DMS53 treated with DMSO at 0.1 percent for 48 hours (cell line): Measurements from ENCODE around the gene PDE4DIP.
"Not testable (repeated sequence)": the region's sequence is repeated elsewhere in the genome, so short reads cannot be mapped to it uniquely, and the experiment has no call there.

ENCODE experiments used
- DNase-seq: peaks from one replicate; lab custom pipeline; 2025; ENCODE audit not compliant: unreplicated experiment; lab: John Stamatoyannopoulos, UW

Gene PDE4DIP

GRCh38 chr1:148844220-148844619 is at the start of gene PDE4DIP:
TSS of gene PDE4DIP (plus strand) at chr1:148844428. CDS start at chr1:148844775, 347 bp downstream.
- DNase-seq, result not testable (repeated sequence)

GRCh38 chr1:148808268-148808928 is 35.8 kb upstream of the PDE4DIP start:
- DNase-seq, result not testable (repeated sequence)

- DNase-seq, result not testable (repeated sequence)
Observed at GRCh38 chr1:148808929-148809283, 35.3 kb upstream of the PDE4DIP start.

- DNase-seq, result not testable (repeated sequence)
Observed at GRCh38 chr1:148822180-148822579, 22.0 kb upstream of the PDE4DIP start.

GRCh38 chr1:148823822-148824221 is 20.4 kb upstream of the PDE4DIP start:
- DNase-seq, result not testable (repeated sequence)

GRCh38 chr1:148825029-148825428 is 19.2 kb upstream of the PDE4DIP start:
- DNase-seq, result not testable (repeated sequence)

- not testable (repeated sequence) for DNase-seq
Observed at GRCh38 chr1:148828531-148828930, 15.7 kb upstream of the PDE4DIP start.

GRCh38 chr1:148828962-148829361 is 15.3 kb upstream of the PDE4DIP start:
- not testable (repeated sequence) for DNase-seq

- not testable (repeated sequence) for DNase-seq
Observed at GRCh38 chr1:148829365-148829764, 14.9 kb upstream of the PDE4DIP start.

- DNase-seq, result not testable (repeated sequence)
Observed at GRCh38 chr1:148841262-148841661, 3.0 kb upstream of the PDE4DIP start.

GRCh38 chr1:148844651-148845050 is 423 bp downstream of the PDE4DIP start:
- DNase-seq, result not testable (repeated sequence)

GRCh38 chr1:148845068-148845467 is 840 bp downstream of the PDE4DIP start:
- not testable (repeated sequence) for DNase-seq

GRCh38 chr1:148850347-148850746 is 6.1 kb downstream of the PDE4DIP start:
- not testable (repeated sequence) for DNase-seq

- not testable (repeated sequence) for DNase-seq
Observed at GRCh38 chr1:148850840-148851239, 6.6 kb downstream of the PDE4DIP start.

- DNase-seq, result not testable (repeated sequence)
Observed at GRCh38 chr1:148851684-148852083, 7.5 kb downstream of the PDE4DIP start.

- DNase-seq, result not testable (repeated sequence)
Observed at GRCh38 chr1:148853363-148853762, 9.1 kb downstream of the PDE4DIP start.

GRCh38 chr1:148854063-148854462 is 9.8 kb downstream of the PDE4DIP start:
- not testable (repeated sequence) for DNase-seq

GRCh38 chr1:148855367-148855766 is 11.1 kb downstream of the PDE4DIP start:
- not testable (repeated sequence) for DNase-seq

GRCh38 chr1:148860049-148860448 is 15.8 kb downstream of the PDE4DIP start:
- not testable (repeated sequence) for DNase-seq

GRCh38 chr1:148860579-148861259 is 16.5 kb downstream of the PDE4DIP start:
- not testable (repeated sequence) for DNase-seq

GRCh38 chr1:148862590-148862989 is 18.4 kb downstream of the PDE4DIP start:
- not testable (repeated sequence) for DNase-seq

- DNase-seq, result not testable (repeated sequence)
Observed at GRCh38 chr1:148868924-148869633, 24.9 kb downstream of the PDE4DIP start.
